ENCODE measurements around the gene DPYSL5. TPM values are rescaled to one million over a fixed set of nuclear protein-coding genes. Genes with fewer than 3 reads are reported as not detected.

Gene DPYSL5
- total RNA-seq, 4 donors from 2014 or later, result 0.13 to 0.50 (median 0.41) TPM

DNA sequence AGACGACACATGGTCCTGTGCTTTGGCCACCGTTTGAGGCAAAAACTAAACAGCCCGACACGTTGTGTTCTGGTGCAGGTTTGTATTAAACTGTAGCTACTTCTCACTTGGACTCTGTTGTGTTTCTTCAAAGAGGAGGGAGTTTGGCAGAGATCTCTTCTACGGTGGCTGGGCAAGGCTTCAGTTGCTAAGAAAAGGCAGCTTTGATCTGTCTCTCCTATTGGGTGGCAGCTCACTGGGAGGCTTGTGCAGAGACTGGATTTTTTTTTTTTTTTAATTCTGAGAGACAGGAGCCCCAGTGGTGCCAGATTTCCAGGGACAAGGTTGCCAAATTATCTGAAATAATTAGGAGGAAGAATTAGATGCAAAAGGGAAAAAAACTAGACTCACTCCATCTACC lies 102.3 kb downstream of the DPYSL5 start:
- peaks cover 0 to 38% (median 0%) of the 10 kb centered on the region in 4 donors for H3K27me3 ChIP-seq
- intact Hi-C loops (cut with DNase I), result no loop called here
- WGBS, result 77% methylated on average over 5 of the region's 5 CpGs

GRCh38 chr2:26951236-26951635 lies 103.3 kb downstream of the DPYSL5 start:
- peaks cover 0 to 7% (median 3%) of the 10 kb centered on the region in 4 donors for H3K4me1 ChIP-seq
- TF ChIP-seq CTCF (IDR thresholded peaks at IDR 0.05) (no peak), EP300 (IDR thresholded peaks at IDR 0.05) (no peak), POLR2AphosphoS5 (IDR thresholded peaks at IDR 0.05) (no peak), POLR2A (IDR thresholded peaks at IDR 0.05; ENCODE audit: low read depth) (no peak)
- no peaks in the 10 kb centered on the region for H3K36me3 ChIP-seq
- intact Hi-C loops (cut with DNase I), result no loop called here
- peaks cover 0 to 38% (median 0%) of the 10 kb centered on the region in 4 donors for H3K27me3 ChIP-seq
- H3K27ac ChIP-seq (replicated peaks in 1 of 4), result no peak overlapping the region
- H3K9me3 ChIP-seq, result no peaks in the 10 kb centered on the region
- H3K4me3 ChIP-seq, result no peak overlapping the region
- 91% methylated on average over 3 of the region's 3 CpGs for WGBS
- no peak for DNase-seq (ENCODE audit: extremely low spot score)

More for the DNA sequence above, 102.3 kb downstream of the DPYSL5 start:
- no peak for TF ChIP-seq EP300 (IDR thresholded peaks at IDR 0.05)
- TF ChIP-seq POLR2AphosphoS5 (IDR thresholded peaks at IDR 0.05), result no peak
- Histone ChIP-seq H3K36me3 (no peaks in the 10 kb centered on the region), H3K9me3 (no peaks in the 10 kb centered on the region), H3K4me3 (no peak overlapping the region), H3K27ac (replicated peaks in 1 of 4) (no peak overlapping the region), H3K4me1 (peaks cover 0 to 7% (median 3%) of the 10 kb centered on the region in 4 donors)
- DNase-seq (ENCODE audit: extremely low spot score), result no peak

DNA sequence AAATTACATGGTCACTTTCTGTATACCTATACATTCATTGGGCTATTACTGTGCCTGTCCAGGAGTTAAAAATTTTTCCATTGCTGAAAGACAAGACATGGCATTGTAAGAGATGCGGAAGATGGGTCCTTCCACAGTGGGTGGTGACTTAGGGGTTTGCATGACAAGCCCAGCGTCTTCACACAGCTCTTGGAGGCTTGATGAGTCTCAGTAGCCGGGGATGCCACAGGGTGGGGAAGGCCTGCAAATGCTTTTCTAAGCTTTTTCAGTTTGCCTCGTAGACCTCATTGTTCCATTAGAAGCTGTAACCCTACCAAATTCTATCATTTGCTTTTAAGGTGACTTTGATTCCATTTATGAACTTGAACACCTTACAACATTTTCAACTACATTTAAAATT lies 104.4 kb downstream of the DPYSL5 start:
- intact Hi-C loops (cut with DNase I), result no loop called here
- no peak for DNase-seq (ENCODE audit: extremely low spot score)
- WGBS, result 61% methylated on average over 4 of the region's 4 CpGs
- H3K4me3 ChIP-seq, result no peak overlapping the region
- no peak for TF ChIP-seq POLR2AphosphoS5 (IDR thresholded peaks at IDR 0.05)
- no peaks in the 10 kb centered on the region for H3K9me3 ChIP-seq
- H3K4me1 ChIP-seq, result peaks cover 0 to 3% (median 1%) of the 10 kb centered on the region in 4 donors
- H3K27ac ChIP-seq (replicated peaks in 1 of 4), result no peak overlapping the region
- no peaks in the 10 kb centered on the region for H3K36me3 ChIP-seq
- H3K27me3 ChIP-seq, result peaks cover 0 to 36% (median 0%) of the 10 kb centered on the region in 4 donors

DNA sequence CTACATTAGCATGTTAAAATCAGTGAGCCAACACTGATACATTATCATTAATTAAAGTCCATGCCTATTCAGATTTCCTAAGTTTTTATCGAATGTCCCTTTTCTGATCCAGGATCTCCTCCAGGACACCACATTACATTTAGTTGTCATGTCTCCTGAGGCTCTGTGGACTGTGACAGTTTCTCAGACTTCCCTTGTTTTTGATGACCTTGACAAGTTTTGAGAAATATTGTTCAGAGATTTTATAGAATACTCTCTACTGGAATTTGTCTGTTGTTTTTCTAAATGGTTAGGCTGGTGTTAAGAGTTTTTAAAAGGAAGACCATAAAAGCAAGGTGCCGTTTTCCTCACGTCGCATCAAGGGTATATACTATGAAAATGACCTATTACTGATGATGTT lies 106.2 kb downstream of the DPYSL5 start:
- WGBS, result 90% methylated on average over 4 of the region's 4 CpGs
- TF ChIP-seq POLR2AphosphoS5 (IDR thresholded peaks at IDR 0.05), result no peak
- no peak for TF ChIP-seq CTCF (IDR thresholded peaks at IDR 0.05)
- TF ChIP-seq POLR2A (IDR thresholded peaks at IDR 0.05; ENCODE audit: low read depth), result no peak
- no peak for TF ChIP-seq EP300 (IDR thresholded peaks at IDR 0.05)
- intact Hi-C loops (cut with DNase I), result no loop called here
- Histone ChIP-seq H3K4me1 (no peaks in the 10 kb centered on the region), H3K27me3 (peaks cover 0 to 40% (median 0%) of the 10 kb centered on the region in 4 donors), H3K9me3 (no peaks in the 10 kb centered on the region), H3K36me3 (no peaks in the 10 kb centered on the region), H3K4me3 (no peak overlapping the region), H3K27ac (replicated peaks in 1 of 4) (no peak overlapping the region)
- no peak for DNase-seq (ENCODE audit: extremely low spot score)

GRCh38 chr2:26957041-26957440 lies 109.1 kb downstream of the DPYSL5 start:
- TF ChIP-seq EP300 (IDR thresholded peaks at IDR 0.05), result no peak
- no peak for TF ChIP-seq CTCF (IDR thresholded peaks at IDR 0.05)
- TF ChIP-seq POLR2A (IDR thresholded peaks at IDR 0.05; ENCODE audit: low read depth), result no peak
- no peak for TF ChIP-seq POLR2AphosphoS5 (IDR thresholded peaks at IDR 0.05)
- no peaks in the 10 kb centered on the region for H3K36me3 ChIP-seq
- no peak overlapping the region for H3K4me3 ChIP-seq
- H3K4me1 ChIP-seq, result peaks cover 0 to 7% (median 7%) of the 10 kb centered on the region in 4 donors
- WGBS, result 52% methylated on average over 3 of the region's 3 CpGs
- H3K27me3 ChIP-seq, result peaks cover 0 to 55% (median 0%) of the 10 kb centered on the region in 4 donors
- no peaks in the 10 kb centered on the region for H3K9me3 ChIP-seq
- intact Hi-C loops (cut with DNase I), result no loop called here
- no peak for DNase-seq (ENCODE audit: extremely low spot score)
- no peak overlapping the region for H3K27ac ChIP-seq (replicated peaks in 1 of 4)

DNA sequence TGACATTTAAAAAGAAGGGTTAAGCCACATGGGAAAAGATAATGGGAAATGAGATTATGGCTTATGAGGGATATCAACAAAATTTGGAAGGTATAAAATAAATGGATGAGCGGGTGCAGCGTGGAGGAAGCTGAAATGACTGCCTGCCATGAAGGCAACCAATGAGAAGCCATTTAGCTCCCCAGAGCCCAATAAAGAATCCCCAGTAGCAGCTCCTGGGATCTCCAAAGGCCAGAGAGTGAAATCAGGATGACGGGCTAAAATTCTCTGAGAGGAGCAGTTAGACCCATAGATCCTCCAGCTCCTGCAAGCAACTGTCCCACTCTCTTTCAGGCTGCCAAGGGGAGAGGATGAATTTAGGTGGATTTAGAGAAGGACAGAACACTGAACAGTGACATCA lies 109.6 kb downstream of the DPYSL5 start:
- Histone ChIP-seq H3K36me3 (no peaks in the 10 kb centered on the region), H3K4me1 (peaks cover 0 to 7% (median 7%) of the 10 kb centered on the region in 4 donors), H3K4me3 (no peak overlapping the region), H3K9me3 (no peaks in the 10 kb centered on the region), H3K27ac (replicated peaks in 1 of 4) (no peak overlapping the region), H3K27me3 (peaks cover 0 to 55% (median 0%) of the 10 kb centered on the region in 4 donors)
- no peak for DNase-seq (ENCODE audit: extremely low spot score)
- TF ChIP-seq EP300 (IDR thresholded peaks at IDR 0.05) (no peak), POLR2A (IDR thresholded peaks at IDR 0.05; ENCODE audit: low read depth) (no peak), CTCF (IDR thresholded peaks at IDR 0.05) (no peak), POLR2AphosphoS5 (IDR thresholded peaks at IDR 0.05) (no peak)
- 72% methylated on average over 3 of the region's 3 CpGs for WGBS
- intact Hi-C loops (cut with DNase I), result no loop called here
